Right atrium auricular region (tissue), 2 donors: ENCODE measurements around the gene ASIC4. TPM values are rescaled to one million over a fixed set of nuclear protein-coding genes. Genes with fewer than 3 reads are reported as not detected.
A peak's percentile ranks its signal among the peaks of the same experiment; 100 is the strongest.

Experiments used
- DNase-seq: peaks from one replicate; pipeline ENCODE4 v3.0.0-alpha.2; 2019; ENCODE audit warnings: low spot score
- H3K27ac ChIP-seq, 2 donors: fragments of 200-600 bp; sonication (generic); 1 replicate in 1 of 2; 2 replicates in 1 of 2; pipeline ENCODE4 v1.5.1; 2016 to 2019
- H3K27me3 ChIP-seq, 2 donors: fragments of 200-600 bp; sonication (generic); one replicate each; pipeline versions ENCODE4 v1.5.1 to v1.6.0; 2017 to 2019
- H3K36me3 ChIP-seq: fragments of 200-600 bp; sonication (generic); one replicate; pipeline ENCODE4 v1.5.1; 2016
- H3K4me1 ChIP-seq, 2 donors: fragments of 200-600 bp; sonication (generic); one replicate each; pipeline versions ENCODE4 v1.5.1 to v1.6.0; 2017 to 2019
- H3K4me3 ChIP-seq, 2 donors: fragments of 200-600 bp; sonication (generic); 1 replicate in 1 of 2; 2 replicates in 1 of 2; pipeline ENCODE4 v1.5.1; 2017 to 2019; ENCODE audit warnings: mild to moderate bottlenecking in 1 of 2, moderate library complexity in 1 of 2
- H3K9me3 ChIP-seq, 2 donors: fragments of 200-600 bp; sonication (generic); one replicate each; pipeline ENCODE4 v1.5.1; 2019
- total RNA-seq, 2 donors: library from RNA; depleted of rRNA; stranded (reverse); fragments of >200 nt; gene quantifications; one replicate each; pipeline ENCODE4 v1.1.0, GENCODE V29; 2016
- TF ChIP-seq, protein P1 (sequence below), 2 donors: fragments of 200-600 bp; sonication (generic); IDR thresholded peaks; one replicate each; pipeline ENCODE4 v1.5.1; 2019; ENCODE audit warnings: antibody characterized with exemption in 2 of 2

The ASIC4 gene
- total RNA-seq, 2 donors from 2014 or later, result not detected

DNA sequence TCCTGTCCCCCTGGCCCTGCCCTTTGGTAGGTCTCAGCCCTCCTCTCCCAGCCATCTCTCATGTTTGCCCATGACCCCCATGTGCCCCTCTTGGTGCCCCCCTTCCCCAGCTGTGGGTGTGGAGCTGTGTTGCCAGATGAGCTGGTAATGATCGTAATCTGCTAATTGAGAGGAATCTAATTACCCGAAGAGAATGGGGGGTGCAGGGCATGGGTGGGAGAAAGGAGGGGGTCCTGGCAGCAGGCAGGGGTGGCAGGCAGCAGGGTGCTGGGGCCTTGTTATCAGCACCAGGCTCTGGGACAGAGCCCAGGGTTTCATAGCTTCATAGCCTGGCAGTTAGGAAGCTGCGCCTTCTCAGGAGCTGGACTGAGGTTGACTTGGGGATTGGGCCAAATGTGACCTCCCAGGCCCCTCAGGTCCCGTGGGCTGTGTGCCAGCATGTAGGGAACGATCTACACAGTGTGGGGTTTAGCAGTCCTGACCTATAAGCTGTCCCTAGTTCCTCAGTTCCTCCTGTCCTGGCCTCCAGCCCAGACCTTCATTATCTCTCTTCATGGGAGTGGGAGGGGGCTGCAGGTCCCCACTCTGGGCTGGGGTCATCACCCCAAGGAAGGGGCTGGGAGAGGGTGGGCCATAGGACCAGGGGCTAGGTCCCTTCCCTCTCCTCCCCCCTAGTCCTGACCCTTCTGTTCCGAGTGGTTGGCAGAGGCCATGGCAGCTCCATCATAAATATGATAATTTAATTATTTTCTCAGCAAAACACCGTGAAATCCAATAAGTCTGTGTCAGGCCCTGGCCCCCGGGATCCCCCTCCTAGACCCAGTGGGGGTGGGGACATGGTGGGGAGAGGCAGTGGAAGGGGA lies 6.5 kb upstream of the ASIC4 start:
- DNase-seq, result no peak
- Histone ChIP-seq H3K27ac (peak overlapping the region; percentile 11 to 35), H3K36me3 (peaks cover 33% of the 10 kb centered on the region), H3K4me1 (peaks cover 0 to 58% of the 10 kb centered on the region in 2 donors), H3K4me3 (no peak overlapping the region), H3K9me3 (no peaks in the 10 kb centered on the region), H3K27me3 (no peaks in the 10 kb centered on the region)
- TF ChIP-seq, protein P1, sequence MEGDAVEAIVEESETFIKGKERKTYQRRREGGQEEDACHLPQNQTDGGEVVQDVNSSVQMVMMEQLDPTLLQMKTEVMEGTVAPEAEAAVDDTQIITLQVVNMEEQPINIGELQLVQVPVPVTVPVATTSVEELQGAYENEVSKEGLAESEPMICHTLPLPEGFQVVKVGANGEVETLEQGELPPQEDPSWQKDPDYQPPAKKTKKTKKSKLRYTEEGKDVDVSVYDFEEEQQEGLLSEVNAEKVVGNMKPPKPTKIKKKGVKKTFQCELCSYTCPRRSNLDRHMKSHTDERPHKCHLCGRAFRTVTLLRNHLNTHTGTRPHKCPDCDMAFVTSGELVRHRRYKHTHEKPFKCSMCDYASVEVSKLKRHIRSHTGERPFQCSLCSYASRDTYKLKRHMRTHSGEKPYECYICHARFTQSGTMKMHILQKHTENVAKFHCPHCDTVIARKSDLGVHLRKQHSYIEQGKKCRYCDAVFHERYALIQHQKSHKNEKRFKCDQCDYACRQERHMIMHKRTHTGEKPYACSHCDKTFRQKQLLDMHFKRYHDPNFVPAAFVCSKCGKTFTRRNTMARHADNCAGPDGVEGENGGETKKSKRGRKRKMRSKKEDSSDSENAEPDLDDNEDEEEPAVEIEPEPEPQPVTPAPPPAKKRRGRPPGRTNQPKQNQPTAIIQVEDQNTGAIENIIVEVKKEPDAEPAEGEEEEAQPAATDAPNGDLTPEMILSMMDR (IDR thresholded peaks at IDR 0.05), result no peak

DNA sequence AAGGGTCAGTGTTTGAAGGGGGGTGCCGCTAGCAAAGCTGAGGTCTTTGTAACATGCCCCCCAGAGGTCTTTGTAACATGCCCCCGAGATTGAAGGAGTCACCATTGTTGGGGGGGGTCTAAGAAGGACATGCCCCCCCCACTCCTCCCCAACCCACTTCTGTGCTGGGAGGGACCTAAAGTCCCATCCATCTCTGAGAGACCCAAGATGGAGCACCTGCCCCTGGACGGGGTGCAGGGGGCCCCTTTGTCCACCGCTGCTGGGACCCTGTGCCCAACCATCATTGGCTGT lies 5.9 kb upstream of the ASIC4 start:
- Histone ChIP-seq H3K27me3 (no peaks in the 10 kb centered on the region), H3K27ac (peak overlapping the region in 1 of 2 donors; percentile 11), H3K4me1 (peaks cover 0 to 64% of the 10 kb centered on the region in 2 donors), H3K4me3 (no peak overlapping the region), H3K9me3 (no peaks in the 10 kb centered on the region), H3K36me3 (peaks cover 27% of the 10 kb centered on the region)
- TF ChIP-seq, protein P1 (IDR thresholded peaks at IDR 0.05), result no peak
- no peak for DNase-seq

DNA sequence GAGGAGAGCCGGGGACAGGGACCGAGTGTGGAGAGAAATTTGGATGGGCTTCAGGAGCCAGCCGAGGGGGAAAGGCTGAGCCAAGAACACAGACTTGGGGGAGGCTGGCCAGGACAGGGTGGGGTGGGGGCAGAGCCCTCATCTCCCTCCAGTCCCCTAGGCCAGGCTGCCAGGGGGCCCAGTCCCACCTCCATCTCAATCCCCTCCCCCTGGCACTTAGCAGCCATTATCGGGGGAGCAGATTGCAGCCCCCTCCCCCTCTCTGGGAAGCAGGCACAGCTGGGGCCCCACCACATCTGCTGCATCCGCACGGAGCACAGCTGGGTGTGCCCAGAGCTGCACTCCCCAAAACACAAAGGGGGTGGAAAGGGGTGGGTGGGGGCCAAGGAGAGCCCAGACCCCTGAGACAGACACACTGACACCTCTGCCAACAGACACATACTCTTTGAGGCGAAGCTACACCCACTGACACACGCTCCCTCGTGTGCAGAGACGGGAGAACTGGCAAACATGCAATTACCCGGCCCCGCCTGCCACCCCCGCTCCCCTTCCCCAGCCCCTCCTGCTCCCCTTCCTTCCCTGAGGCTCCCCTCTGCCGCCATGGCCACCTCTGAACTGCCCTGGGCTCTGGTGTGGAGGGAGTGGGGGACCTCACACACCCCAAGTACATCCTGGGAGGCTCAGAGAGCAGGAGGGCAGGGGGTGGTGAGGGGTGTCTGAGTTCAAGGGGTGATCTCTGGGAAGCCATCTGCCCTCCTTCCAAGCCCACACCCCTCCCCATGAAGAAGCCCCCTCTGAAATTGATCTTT lies 5.1 kb upstream of the ASIC4 start:
- H3K4me3 ChIP-seq, result no peak overlapping the region
- H3K27me3 ChIP-seq, result no peaks in the 10 kb centered on the region

DNA sequence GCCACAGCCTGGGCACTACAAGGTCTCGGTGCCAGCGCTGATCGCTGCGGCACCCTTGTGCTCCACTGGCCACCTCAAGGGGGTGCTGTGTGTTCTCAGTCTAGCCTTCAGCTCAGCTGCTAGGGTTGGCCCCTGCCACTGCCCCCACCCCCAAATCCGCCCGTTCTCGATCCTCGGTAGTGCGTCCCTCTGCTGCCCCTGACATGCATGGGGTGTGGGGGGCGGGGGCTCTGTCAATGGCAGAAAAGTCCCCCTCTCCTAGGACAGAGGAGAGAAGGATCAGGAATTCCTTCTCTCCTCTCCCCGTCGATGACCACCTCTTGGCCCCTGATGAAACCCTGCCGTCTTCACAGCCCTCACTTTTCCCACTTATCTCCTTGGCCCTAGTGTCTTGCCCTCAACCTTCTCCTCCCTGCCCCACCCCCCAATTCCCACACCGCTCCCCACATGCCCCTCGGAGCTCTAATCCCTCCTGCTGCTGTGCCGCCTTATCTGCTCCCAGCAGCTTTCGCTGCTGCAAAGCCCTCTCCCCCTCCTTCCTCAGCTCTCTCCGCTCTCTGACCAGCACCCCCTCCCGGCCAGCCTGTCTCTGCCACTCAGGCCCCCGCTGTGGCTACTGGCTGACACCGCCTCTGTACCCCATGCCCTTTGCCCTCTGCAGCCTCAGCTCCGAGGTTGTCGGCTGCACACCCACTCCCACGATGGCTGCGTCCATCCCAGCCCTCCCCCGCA lies 4.3 kb upstream of the ASIC4 start:
- Histone ChIP-seq H3K27ac (peak overlapping the region in 1 of 2 donors; percentile 29), H3K27me3 (no peaks in the 10 kb centered on the region), H3K4me3 (peak overlapping the region in 1 of 2 donors; percentile 38), H3K36me3 (peaks cover 11% of the 10 kb centered on the region), H3K4me1 (peaks cover 0 to 79% of the 10 kb centered on the region in 2 donors), H3K9me3 (no peaks in the 10 kb centered on the region)
- DNase-seq, result no peak
- TF ChIP-seq, protein P1 (IDR thresholded peaks at IDR 0.05), result peak; percentile 27 to 78

More for the DNA sequence above, 5.1 kb upstream of the ASIC4 start:
- TF ChIP-seq, protein P1 (IDR thresholded peaks at IDR 0.05), result no peak
- Histone ChIP-seq H3K27ac (peak overlapping the region in 1 of 2 donors; percentile 29), H3K36me3 (peaks cover 19% of the 10 kb centered on the region), H3K9me3 (no peaks in the 10 kb centered on the region), H3K4me1 (peaks cover 0 to 72% of the 10 kb centered on the region in 2 donors)
- DNase-seq, result no peak

DNA sequence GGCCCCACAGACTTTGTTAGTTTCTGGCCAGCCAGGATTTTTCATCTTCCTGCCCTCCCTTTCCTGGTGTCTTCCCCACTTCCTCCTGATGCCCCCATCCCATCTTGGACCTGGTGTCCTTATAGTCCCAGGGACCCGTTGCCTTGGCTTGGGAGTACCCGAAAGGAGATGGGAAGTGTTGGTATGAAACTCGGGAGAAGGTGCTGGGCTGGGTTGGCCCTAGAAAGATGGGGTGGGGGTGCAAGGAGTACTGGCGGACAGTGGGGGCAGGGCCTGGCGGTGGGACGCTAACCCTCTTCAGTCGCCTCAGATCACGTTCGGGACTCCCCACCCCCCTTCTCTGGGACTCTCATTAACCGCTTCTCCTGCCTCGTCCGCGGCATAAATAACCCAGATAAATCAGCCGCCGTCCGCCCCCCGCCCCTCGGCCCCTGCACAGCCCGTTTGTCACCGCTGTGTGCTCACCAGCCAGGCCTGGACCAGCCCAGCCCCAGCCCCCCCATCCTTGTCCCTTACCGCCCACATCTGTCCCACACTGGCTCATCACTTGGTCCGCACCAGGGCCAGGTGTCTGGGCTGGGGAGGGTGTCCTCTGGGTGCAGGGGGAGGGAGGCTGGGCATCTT lies 3.7 kb upstream of the ASIC4 start:
- Histone ChIP-seq H3K27ac (no peak overlapping the region), H3K9me3 (no peaks in the 10 kb centered on the region), H3K4me3 (peak overlapping the region in 1 of 2 donors; percentile 38), H3K4me1 (peaks cover 0 to 79% of the 10 kb centered on the region in 2 donors), H3K36me3 (peaks cover 11% of the 10 kb centered on the region), H3K27me3 (no peaks in the 10 kb centered on the region)
- TF ChIP-seq, protein P1 (IDR thresholded peaks at IDR 0.05), result no peak
- DNase-seq, result no peak
